ENCODE measurements around the gene SLC8A1. TPM values are rescaled to one million over a fixed set of nuclear protein-coding genes. Genes with fewer than 3 reads are reported as not detected.

Gene SLC8A1
- total and polyA plus RNA-seq, 10 of the 15 experiments (the other 5 are each of a cell fraction or from before 2014, with no cell fraction given) = under 0.01 to 1.2 (median 0.01) TPM; not detected in 3

GRCh38 chr2:40448476-40449079, 3.3 kb downstream of the SLC8A1 start (continued):
- TF ChIP-seq ATF2 (IDR thresholded peaks at IDR 0.05; ENCODE audit: low read length) (no peak), RAD21 (IDR thresholded peaks at IDR 0.05; ENCODE audit: insufficient read depth, low read depth, low read length) (peak; percentile 38; the same call in 1 of the 2 replicates), BCL3 (IDR thresholded peaks at IDR 0.05; ENCODE audit: borderline replicate concordance, insufficient read depth, low read depth, low read length, poor library complexity, severe bottlenecking) (no peak), SMC3 (IDR thresholded peaks at IDR 0.05; ENCODE audit: borderline replicate concordance, low read length) (peak; percentile 43; the same call in 1 of the 2 replicates), CEBPB (IDR thresholded peaks at IDR 0.05; ENCODE audit: borderline replicate concordance in 1 of 2, low read depth in 2 of 2, low read length in 2 of 2) (no peak), IKZF1 (conservative IDR thresholded peaks at IDR 0.05) (no peak), CTCF (IDR thresholded peaks at IDR 0.05 in 2 of 3, conservative IDR thresholded peaks at IDR 0.05 in 1 of 3; ENCODE audit: control insufficient read depth in 2 of 3, extremely low read depth in 1 of 3, insufficient read depth in 1 of 3, low read depth in 3 of 3, low read length in 3 of 3) (peak; percentile 31 to 43 (median 32); a peak in 5 of 6 replicates)

All from GM12878 (cell line).